HG02981 (cell line): ENCODE measurements around the gene AATK.
"Not testable (repeated sequence)": the region's sequence is repeated elsewhere in the genome, so short reads cannot be mapped to it uniquely, and the experiment has no call there.

Experiments used
- ATAC-seq: cut with Tn5 transposase; IDR thresholded peaks from one replicate; pipeline ENCODE4 v1.9.1; 2021; ENCODE audit warnings: mild to moderate bottlenecking, moderate library complexity; ENCODE audit not compliant: unreplicated experiment

The AATK gene

GRCh38 chr17:81080019-81080418 lies 86.0 kb downstream of the AATK start:
- no peak for ATAC-seq

- ATAC-seq = not testable (repeated sequence)
These were observed 87.8 kb downstream of the AATK start for GRCh38 chr17:81078026-81078913.

GRCh38 chr17:81076141-81076679 lies 89.8 kb downstream of the AATK start:
- ATAC-seq = no peak

GRCh38 chr17:81075307-81075706 lies 90.7 kb downstream of the AATK start:
- no peak for ATAC-seq

GRCh38 chr17:81074875-81075274 lies 91.1 kb downstream of the AATK start:
- no peak for ATAC-seq

GRCh38 chr17:81073967-81074839 lies 91.8 kb downstream of the AATK start:
- no peak for ATAC-seq

- ATAC-seq = no peak
These were observed 94.0 kb downstream of the AATK start for GRCh38 chr17:81071761-81072741.

GRCh38 chr17:81070541-81071246 lies 95.3 kb downstream of the AATK start:
- no peak for ATAC-seq

- no peak for ATAC-seq
These were observed 96.8 kb downstream of the AATK start for GRCh38 chr17:81069135-81069645.

- ATAC-seq = no peak
These were observed 97.4 kb downstream of the AATK start for GRCh38 chr17:81068411-81069134.

- ATAC-seq = no peak
These were observed 98.6 kb downstream of the AATK start for GRCh38 chr17:81067391-81067811.
